Hypothalamus (tissue), 51 donors: ENCODE data around the gene CD180.

Experiments used
- DNase-seq, 51 donors: peaks; one replicate each; lab custom pipeline; 2025; lab: John Stamatoyannopoulos, UW

The CD180 gene

DNA sequence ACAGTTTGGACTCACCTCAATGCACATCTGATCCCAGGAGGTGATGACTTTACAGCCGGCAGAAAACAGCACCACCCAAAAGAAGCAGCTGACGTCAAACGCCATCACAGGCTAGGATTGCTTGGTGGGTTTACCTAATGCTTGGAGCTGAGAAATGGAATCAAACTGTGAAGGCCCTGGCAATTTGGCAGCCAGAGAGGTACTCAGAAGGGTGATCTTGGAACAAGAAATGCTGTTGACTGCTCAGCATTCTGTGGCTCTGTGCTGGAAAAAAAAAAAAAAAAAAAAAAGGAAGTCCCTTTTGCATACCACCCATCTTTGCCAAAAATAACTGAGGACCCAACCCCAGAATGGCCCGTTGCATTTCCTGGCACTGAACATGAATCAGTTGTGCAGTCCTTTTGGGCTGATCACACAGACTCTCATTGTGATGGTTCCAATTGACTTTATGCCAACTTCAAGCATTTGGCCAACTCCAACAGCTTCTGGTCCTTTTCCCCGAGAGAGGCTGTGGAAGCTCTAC, at the start of gene CD180:
CD180 (minus strand) TSS at position 263 of the 523 bp plus-strand sequence; CDS start at position 105, 158 bp downstream.
- DNase-seq = peak in 37 of 51 donors; percentile 14 to 84 (median 51)

DNA sequence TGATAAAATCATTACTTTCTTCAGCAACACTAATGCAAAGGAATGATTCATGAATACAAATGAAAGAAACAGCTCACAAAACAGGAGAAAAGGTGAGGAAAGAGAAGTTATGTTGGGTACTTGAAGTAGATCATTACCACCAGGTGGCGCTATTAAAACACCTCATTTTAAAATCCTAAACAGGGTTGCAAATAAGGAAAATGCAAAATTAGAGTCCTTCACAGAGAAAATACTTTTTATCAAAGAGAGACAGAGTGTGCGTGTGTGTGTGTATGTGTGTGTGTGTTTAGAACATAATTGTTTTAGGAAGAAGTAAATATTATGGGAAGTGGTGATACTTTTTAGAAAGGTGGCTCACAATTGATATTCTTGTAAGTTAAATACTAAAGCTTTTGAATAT, 49.5 kb upstream of the CD180 start:
- DNase-seq = peak in 4 of 51 donors; percentile 18 to 89 (median 42)

DNA sequence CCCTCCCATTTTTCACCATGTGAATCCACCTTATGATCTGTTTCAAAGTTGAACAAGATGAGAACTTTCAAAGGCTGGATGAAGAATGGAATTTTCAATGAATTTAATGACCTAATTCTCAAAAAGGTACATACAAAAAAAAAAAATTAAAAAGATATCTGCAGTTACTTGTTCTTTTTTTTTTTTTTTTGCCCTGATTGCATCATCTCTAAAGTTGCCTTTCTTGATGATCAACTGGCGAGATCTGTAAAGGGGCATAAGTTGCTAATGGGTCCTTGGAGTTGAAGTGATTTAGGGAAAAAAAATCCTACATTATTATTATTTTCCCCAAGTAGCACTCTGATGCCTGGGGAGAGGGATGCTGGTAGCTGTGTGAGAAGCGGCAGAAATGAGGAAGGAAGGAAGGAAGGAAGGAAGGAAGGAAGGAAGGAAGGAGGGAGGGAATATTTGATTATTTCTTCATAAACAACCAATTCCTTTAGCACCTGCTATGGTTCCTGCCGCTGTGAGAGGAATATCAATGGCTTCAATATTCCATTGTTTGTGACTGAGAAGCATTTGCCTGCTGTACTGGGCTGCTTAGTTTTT, 48.8 kb upstream of the CD180 start:
- DNase-seq = no peak

DNA sequence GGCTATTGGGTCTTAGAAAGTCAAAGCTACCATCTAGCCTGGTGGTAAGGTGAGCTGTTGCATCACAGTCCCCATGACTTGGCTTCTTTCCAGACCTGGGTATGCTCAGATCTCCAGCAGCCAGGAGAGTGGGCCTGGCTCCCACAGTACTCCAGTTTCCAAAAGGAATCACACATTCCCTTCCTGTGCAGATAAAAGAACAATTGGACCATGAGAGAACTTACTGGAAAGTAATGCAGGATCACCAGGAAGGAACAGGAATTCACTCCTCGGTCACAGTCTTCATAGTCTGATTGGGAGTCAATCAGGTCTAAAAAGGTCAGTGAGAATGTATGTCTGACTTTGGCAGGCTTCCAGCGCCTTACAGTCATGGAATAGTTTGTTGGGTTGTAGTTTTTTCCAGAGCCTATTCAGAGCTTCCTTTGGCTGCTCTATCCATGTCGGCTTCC, 47.8 kb upstream of the CD180 start:
- no peak for DNase-seq

DNA sequence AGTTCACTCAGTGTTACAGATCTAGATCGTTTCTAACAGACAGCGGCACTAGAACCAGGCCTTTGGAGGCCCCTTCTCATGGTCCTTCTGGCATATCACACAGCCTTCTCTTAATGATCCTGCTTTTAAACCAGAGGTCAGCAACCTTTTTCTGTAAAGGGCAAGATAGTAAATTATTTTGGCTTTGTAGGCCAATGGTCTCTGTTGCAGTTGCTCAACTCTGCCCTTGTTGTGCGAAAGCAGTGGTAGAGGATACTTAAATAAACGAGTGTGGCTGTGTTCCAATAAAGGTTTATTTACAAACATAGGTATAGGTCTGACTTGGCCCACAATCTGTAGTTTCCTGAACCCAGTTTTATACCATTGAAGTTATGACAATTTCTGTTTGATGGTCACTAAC, 47.3 kb upstream of the CD180 start:
- DNase-seq = no peak

DNA sequence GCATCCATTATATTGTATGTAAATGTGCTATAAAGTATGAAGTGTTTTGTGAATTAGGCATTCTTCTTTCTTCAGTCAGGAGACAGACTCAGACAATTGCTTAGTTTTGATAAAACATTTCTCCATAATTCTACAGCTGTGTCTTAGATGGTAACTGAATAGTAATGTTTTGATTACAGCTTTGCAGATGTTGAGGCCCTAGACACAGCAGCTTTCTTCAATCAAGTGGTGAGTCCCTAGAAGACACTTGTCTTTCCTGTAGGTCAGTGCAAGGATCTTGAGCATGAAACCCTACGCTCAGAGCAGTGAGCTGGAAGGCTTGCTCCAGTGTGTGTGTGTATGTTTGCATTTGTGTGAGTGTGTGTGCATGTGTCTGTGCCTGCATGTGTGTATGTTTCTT, 46.8 kb upstream of the CD180 start:
- no peak for DNase-seq

DNA sequence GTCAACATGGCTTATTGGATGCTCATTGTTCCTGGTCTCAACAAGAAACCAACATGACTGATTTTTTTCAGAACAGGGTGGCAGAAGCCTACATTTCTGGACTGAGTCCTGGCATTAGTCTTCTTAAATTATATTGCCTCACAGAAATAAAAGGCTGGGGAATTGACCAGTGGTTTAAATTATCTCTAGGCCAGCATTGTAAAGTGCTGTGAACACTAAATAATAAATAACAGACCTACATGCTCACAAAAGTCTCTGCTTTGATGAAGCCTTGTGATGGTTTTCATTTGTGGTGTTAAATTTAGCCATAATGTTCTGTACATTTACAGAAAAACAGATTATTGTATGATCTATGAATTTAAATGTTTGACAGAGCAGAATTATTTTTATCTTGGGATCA, 44.7 kb upstream of the CD180 start:
- DNase-seq = no peak

DNA sequence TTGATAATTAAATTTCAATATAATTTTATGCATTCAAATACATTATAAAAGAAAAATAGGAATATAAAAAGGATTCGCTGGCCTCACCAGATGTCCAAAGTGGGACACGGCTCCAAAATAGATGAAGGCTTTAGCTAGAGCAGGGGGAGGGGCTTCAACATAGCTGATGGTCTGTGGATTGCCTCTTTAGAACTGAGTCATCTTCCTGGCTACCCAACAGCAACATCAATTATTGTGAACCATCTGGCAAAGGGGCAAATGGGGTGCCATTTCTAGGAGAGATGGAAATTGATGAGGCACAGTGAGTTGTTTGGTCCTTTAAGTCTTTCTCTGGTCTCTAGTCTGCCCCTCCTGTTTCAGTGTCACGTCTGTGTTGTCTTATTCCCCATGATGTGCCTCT, 44.2 kb upstream of the CD180 start:
- DNase-seq = no peak

DNA sequence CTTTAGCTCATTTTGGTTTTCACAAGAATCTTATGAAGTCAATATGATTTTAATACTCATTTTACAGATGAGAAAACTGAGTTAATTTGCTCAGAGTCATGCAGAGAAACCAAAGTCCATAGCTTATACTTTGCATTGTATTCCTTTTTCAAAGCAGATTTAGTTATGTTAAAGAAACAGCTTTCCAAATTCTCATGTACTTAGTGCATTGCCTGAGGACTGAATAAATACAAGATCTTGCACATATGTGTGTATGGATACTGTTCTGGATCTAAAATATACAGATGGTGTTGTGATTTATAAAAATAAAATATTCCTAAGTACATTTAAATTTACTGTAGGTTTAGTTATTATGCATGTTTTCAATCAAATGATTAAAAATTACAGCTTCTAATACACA, 43.5 kb upstream of the CD180 start:
- no peak for DNase-seq

DNA sequence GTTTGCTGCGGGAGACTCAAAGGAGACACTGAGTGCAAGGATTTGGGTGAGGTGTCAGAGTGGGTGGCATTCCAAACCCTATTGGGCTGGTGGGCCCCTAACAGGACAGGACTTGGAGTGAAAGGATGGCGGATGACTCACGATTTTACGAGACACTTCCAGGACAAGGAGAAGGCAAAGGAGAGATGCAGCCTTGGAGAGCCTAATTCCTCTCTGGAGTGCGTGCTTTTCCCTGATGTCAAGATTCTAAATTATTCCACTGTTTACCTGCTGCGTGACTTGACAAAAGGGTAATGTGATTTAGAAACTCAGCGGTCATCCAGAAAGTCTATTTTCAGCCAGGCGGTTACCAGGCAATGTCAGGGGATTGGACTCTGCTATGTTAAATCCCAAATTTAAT, 41.6 kb upstream of the CD180 start:
- DNase-seq = no peak

DNA sequence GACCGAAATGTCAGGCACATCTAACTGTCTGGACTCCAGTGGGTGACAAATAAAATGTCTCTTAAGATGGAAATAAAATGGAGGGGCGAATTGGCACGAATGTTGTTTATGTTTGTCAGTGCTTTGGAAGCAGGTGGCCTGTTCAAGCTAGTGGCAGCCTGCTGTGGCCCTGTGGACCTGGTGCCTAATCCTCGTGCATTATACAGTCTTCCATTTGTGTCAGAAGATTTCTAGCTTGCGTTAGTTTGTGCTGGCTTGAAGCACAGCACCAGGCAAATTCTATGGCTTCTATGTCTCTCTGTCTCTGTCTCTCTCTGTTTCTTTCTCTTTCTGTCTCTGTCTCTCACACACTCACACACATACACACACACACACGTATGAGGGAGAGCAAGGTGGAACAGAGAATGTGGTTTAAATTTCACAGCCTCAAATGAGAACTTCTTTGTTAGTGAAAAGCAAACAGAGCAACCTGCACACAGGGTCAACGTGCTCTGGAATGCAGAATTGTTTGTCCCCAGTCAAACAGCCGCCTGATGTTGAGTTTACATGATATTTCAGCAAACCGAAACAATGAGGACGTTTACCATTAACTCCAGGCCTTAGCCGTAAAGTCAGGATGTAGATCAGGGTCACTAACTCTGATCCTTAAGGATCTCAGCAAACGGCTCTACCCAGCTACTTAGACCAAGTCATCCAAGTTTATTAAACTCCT, 39.0 kb upstream of the CD180 start:
- DNase-seq = no peak

DNA sequence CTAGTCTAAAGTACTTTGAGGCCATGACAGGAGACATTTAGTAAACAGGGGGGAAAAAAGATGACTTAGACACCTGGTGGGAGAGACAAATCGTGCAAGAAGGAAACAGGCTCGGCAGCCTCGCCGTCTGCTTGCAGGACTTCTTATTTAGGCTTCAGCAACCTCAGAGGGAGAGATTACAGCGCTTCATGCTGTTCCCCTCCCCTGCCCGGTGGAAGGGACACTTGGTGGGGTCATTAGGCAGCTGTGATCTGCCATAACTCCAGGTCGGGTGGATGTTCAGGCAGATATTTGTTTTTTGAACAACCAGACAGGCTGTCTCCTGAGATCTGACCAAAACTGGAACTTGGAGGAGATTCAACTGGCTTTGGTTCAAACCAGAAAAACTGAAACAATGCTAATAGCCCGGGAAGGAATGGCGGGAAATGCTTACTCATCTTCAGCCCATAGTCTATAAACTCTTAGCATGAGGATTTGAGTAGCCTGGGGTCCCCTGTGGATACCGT, 38.1 kb upstream of the CD180 start:
- DNase-seq = peak in 1 of 51 donors; percentile 5

DNA sequence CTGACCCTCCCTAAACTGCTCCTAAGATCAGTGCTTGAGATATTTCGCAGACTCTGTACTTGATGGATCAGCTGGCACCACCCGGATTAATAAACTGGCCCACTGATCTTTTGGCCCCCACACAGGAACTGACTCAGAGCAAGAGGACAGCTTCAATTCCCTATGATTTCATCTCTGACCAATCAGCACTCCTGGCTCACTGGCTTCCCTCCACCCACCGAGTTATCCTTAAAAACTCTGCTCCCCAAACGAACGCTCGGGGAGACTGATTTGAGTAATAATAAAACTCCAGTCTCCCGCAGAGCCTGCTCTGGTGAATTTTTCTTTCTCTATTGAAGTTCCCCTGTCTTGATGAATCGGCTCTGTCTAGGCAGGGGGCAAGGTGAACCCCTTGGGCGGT, 36.5 kb upstream of the CD180 start:
- no peak for DNase-seq

DNA sequence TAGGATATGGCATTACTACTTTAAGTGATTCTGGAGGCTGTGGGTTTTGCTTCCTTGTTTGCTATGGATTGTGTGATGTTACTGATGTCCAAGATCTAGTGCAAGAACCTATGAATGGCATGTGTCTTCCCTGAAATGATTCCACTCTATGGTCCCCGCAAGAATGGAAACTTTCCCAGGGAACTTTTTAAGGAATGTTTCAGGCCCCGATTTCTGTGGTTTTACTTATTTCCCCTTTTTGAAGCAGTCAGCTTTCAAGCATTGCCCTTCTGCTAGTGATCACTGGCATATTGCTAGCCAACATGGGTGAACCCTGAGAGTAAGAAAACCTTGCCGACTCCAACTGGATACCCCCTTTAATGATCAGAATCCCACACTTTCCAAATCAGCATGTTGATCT, 26.6 kb upstream of the CD180 start:
- no peak for DNase-seq

DNA sequence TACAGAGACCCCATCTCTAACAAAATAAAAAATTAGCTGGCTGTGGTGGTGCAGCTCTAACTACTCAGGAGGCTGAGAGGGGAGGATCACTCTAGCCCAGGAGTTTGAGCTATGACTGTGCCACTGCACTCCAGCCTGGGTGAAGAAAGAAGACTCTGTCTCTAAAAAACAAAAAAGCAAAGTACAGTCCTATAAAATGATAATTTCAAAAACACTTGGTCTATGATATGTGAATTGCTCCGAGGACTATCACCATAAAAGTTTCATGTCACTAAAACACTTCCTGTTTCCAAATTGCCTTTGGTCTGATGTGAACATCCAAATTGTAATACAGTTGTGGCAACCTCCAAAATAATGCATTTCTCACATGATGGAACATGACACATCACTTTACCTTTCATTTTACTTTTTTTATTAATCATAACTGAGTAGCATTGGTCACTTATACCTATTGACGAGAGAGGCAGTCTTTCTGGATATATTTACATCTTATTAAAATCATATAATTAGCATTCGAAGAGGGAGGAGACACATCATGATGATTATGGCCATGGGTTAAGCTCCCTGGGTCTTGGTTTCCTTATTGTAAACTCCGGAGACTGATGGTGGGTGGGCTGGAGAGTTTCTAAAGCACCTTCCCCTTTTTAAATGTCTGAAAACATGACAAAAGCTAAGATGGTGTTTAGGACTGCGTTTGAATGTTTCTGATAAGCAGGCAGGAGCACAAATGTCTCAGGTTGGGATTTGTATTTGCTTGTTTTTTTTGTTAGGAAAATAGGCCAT, 25.8 kb upstream of the CD180 start:
- DNase-seq = no peak

DNA sequence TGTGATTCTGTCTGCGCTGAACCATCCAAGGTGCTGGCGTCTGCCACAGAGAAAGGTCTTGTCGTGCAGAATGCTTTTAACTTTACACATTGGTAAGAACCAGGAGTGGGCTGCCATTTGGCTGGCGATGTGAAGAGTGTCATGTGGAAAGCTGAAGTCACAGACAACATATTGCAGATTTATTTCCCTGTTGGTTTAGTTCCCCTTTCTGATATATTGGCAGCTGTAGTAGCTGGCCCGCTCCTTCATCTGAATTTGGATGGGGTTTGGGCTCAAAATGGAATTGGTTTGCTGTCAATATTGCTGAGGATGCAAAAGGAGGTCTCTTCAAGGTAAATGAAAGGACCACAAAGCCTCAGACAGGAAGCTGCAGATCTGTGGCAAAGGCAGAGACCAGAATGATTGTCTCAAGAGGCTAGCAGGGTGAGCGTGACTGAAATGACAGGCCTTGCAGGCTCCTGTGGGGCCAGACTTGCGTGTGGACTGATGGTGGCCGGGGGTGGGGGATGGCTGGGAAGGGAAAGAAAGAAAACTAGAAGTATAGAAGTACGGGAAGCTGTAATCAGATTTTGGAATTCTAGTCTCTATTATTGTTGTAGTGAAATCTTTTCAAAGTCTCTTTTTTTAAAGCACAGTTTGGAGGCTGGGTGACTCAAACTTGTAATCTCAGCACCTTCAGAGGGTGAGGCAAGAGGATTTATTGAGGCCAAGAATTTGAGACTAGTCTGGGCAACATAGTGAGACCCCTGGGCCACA, 25.1 kb upstream of the CD180 start:
- DNase-seq = no peak

DNA sequence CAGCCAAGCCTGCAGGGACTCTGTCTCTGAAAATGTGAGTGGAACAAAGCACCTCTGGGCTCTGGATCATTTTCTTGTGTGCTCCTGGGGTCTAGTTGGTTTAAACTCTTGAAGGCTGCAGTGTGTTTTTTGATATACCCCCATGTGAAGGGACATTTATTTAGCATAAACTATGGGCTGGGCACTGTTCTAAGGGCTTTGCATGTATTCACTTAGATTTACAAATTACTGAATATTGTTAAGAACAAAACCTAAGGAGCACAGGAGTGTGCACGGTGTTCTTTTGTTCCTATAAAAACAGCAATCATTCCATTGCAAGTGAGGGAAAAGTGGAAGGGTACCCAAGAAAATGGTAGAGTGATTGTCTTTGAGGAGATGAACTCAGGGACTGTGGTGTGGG, 20.0 kb upstream of the CD180 start:
- DNase-seq = no peak

DNA sequence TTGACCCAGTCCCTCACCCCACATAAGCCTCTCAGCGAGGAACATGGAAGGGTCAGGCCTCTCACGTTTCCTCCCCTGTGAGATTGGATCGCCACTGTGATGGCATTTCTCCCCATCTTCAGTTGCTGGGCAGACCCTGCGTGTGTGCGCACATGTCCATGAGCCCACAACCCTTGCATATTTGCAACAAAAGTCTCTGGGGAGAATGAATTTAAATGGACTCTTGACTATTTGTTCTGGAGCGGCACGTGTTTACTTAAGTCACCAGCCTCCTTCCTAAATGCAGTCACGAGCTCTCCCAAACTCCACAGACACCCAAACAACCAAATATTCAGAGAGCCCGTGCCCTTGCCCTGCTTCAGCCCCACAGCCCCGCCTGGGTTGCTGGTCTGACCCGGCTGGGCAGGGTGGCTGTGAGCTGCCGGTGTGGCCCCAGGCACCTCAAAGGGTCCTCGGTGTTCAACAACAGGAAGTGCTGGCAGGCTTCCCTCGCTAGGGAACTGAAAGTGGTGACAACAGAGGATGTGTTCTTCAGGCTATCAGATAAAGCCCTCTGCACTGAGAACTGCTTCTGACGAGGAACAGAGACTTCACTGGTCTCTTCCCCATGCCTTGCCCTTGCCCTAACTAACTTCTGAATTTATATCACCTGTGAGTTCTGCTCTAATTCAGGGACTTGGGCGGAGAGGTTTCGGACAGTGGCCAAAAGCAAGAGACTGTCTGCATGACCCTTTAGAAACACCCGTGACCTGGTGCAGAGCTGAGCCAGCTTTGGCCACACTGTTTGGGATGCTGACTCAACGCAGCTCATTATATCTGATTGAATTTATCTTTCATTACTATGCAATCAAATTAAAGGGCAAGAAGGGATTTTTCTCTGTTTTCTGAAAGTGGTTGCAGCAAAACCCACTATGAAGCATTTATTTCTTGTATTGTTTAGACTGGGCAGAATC, 19.2 kb upstream of the CD180 start:
- DNase-seq = peak in 32 of 51 donors; percentile 8 to 61 (median 34)

DNA sequence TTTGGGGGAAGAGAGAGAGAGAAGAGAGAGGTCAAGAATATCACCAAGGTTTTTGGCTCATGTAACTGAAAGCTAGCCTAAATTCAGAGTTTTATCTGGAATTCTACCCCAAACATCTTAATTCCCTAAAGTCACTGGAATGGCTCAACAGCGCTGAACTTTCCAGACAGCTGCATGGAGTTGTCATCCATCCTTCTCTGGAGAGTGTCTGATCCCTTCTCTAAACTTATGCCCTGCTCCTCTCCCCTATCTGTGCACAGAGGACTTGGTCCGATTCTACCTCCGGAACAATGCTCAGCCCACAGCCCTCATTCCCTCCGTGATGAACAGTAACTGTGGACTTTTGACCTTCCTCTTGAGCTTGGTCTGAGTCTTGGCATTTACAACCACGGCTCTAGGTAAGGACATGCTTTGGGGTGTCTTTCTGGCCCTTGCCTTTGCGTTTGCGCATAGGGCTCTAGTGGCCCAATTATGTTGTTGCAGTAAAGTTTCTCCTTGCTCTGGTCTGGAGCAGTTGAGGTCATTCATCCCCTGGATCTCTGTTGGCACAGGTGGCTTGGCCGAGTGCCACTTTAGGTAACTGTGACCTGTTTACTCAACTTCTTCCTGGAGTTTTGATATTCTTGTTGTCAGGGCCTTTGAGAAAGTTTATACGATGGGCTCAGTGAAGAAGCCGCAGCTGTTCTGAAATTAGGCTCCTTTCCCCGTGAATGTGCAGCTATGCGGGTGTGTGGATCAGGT, 18.3 kb upstream of the CD180 start:
- DNase-seq = no peak
